Fibroblast of lung (primary cell): ENCODE measurements around the gene PPM1G. TPM values are rescaled to one million over a fixed set of nuclear protein-coding genes. Genes with fewer than 3 reads are reported as not detected.

Source experiments
- DNase-seq, 2 donors: peaks; one replicate each; pipeline versions ENCODE4 v3.0.0 to v3.0.0-alpha.2; 2010; ENCODE audit warnings: low read depth in 2 of 2
- H2AFZ ChIP-seq: 2 replicates; pipeline ENCODE4 v1.5.1; 2012; ENCODE audit warnings: low read length, control low read depth, inconsistent platforms
- H3K27ac ChIP-seq: 2 replicates; pipeline ENCODE4 v1.5.1; 2011; ENCODE audit warnings: low read length, control low read depth; ENCODE audit not compliant: insufficient read depth
- H3K27me3 ChIP-seq: 2 replicates; pipeline ENCODE4 v1.5.1; 2011; ENCODE audit warnings: mild to moderate bottlenecking, low read length; ENCODE audit not compliant: control insufficient read depth, insufficient read depth
- H3K36me3 ChIP-seq: 2 replicates; pipeline ENCODE4 v1.5.1; 2011; ENCODE audit warnings: low read length; ENCODE audit not compliant: control insufficient read depth, insufficient read depth
- H3K4me1 ChIP-seq: 2 replicates; pipeline ENCODE4 v1.5.1; 2011; ENCODE audit warnings: low read length; ENCODE audit not compliant: control insufficient read depth, insufficient read depth; ENCODE audit errors: extremely low read depth
- H3K4me2 ChIP-seq: 2 replicates; pipeline ENCODE4 v1.5.1; 2011; ENCODE audit warnings: low read length, control low read depth; ENCODE audit not compliant: insufficient read depth; ENCODE audit errors: extremely low read depth
- H3K4me3 ChIP-seq, 4 experiments: fragments of 200-600 bp in 1 of 4; sonication (generic) in 1 of 4; replicated peaks in 1 of 4; 2 replicates each; pipeline ENCODE4 v1.5.1; 2011 to 2016; ENCODE audit warnings: low read length in 4 of 4, low read depth in 3 of 4, mild to moderate bottlenecking in 3 of 4, control low read depth in 2 of 4, inconsistent platforms in 1 of 4, mixed read lengths in 1 of 4; ENCODE audit not compliant: insufficient read depth in 1 of 4; ENCODE audit errors: control extremely low read depth in 1 of 4
- H3K79me2 ChIP-seq: 2 replicates; pipeline ENCODE4 v1.5.1; 2012; ENCODE audit warnings: mild to moderate bottlenecking, low read length, inconsistent platforms; ENCODE audit not compliant: control insufficient read depth, insufficient read depth
- H3K9ac ChIP-seq: 2 replicates; pipeline ENCODE4 v1.5.1; 2011; ENCODE audit warnings: mild to moderate bottlenecking, low read length, control low read depth; ENCODE audit not compliant: insufficient read depth
- H3K9me3 ChIP-seq: 2 replicates; pipeline ENCODE4 v1.5.1; 2012; ENCODE audit warnings: low read depth, low read length; ENCODE audit not compliant: control insufficient read depth, insufficient read depth
- H4K20me1 ChIP-seq: 2 replicates; pipeline ENCODE4 v1.5.1; 2011; ENCODE audit warnings: low read length; ENCODE audit not compliant: control insufficient read depth, insufficient read depth; ENCODE audit errors: extremely low read depth
- CTCF ChIP-seq, 2 donors: IDR thresholded peaks in 1 of 2; conservative IDR thresholded peaks in 1 of 2; 1 replicate in 1 of 2; 2 replicates in 1 of 2; pipeline ENCODE4 v1.5.1; 2011 to 2012; ENCODE audit warnings: low read length in 2 of 2, control low read depth in 1 of 2, inconsistent platforms in 1 of 2, low read depth in 1 of 2, mild to moderate bottlenecking in 1 of 2
- EZH2 ChIP-seq: IDR thresholded peaks from 2 replicates; pipeline ENCODE4 v1.5.1; 2012; ENCODE audit warnings: low read length, control low read depth, mild to moderate bottlenecking; ENCODE audit errors: missing control alignments
- polyA plus RNA-seq, 2 donors: library from polyadenylated mRNA; depleted of rRNA in 1 of 2; stranded (reverse) in 1 of 2; unstranded in 1 of 2; fragments of >200 nt; gene quantifications; 2 replicates each; pipeline ENCODE4 v1.2.1, GENCODE V29; 2011 to 2012; ENCODE audit warnings: missing spikeins in 1 of 2
- total RNA-seq: library from RNA; depleted of rRNA; stranded (reverse); fragments of >200 nt; gene quantifications from 2 replicates; pipeline ENCODE4 v1.2.1, GENCODE V29; 2014

The PPM1G gene
- total and polyA plus RNA-seq, 2 donors (not counting 1 experiment from before 2014, with no cell fraction given): 54.7 to 67.0 TPM

- Histone ChIP-seq H4K20me1 (no peaks in the 10 kb centered on the region), H3K79me2 (peaks cover 52% of the 10 kb centered on the region), H3K27me3 (no peaks in the 10 kb centered on the region), H3K27ac (no peak overlapping the region), H3K9ac (no peak overlapping the region), H3K4me2 (no peak overlapping the region), H3K4me1 (peaks cover 12% of the 10 kb centered on the region), H3K36me3 (peaks cover 36% of the 10 kb centered on the region), H2AFZ (no peak overlapping the region), H3K9me3 (no peaks in the 10 kb centered on the region), H3K4me3 (no peak overlapping the region)
- no peak for DNase-seq
- TF ChIP-seq CTCF (conservative IDR thresholded peaks at IDR 0.05 in 1 of 2, IDR thresholded peaks at IDR 0.05 in 1 of 2; ENCODE audit: low read depth in 1 of 2, low read length in 2 of 2) (no peak), EZH2 (no peak)
These were observed 35.8 kb downstream of the PPM1G start for GRCh38 chr2:27373567-27373966.

GRCh38 chr2:27372937-27373336 lies 36.5 kb downstream of the PPM1G start:
- peaks cover 52% of the 10 kb centered on the region for H3K79me2 ChIP-seq

More at GRCh38 chr2:27372937-27373336, 36.5 kb downstream of the PPM1G start:
- no peak for TF ChIP-seq CTCF (conservative IDR thresholded peaks at IDR 0.05 in 1 of 2, IDR thresholded peaks at IDR 0.05 in 1 of 2; ENCODE audit: low read depth in 1 of 2, low read length in 2 of 2)
- TF ChIP-seq EZH2: no peak
- no peaks in the 10 kb centered on the region for H4K20me1 ChIP-seq
- H3K27ac ChIP-seq: no peak overlapping the region
- peaks cover 36% of the 10 kb centered on the region for H3K36me3 ChIP-seq
- H3K9me3 ChIP-seq: no peaks in the 10 kb centered on the region
- DNase-seq: no peak
- peak overlapping the region in 1 of 4 experiments; percentile 96 for H3K4me3 ChIP-seq
- no peak overlapping the region for H2AFZ ChIP-seq
- no peaks in the 10 kb centered on the region for H3K27me3 ChIP-seq
- peaks cover 14% of the 10 kb centered on the region for H3K4me1 ChIP-seq
- no peak overlapping the region for H3K4me2 ChIP-seq
- H3K9ac ChIP-seq: no peak overlapping the region
